ENCODE measurements around the gene B3GNT5.

Gene B3GNT5

GRCh38 chr3:183230826-183231225 is 22.2 kb upstream of the B3GNT5 start:
- DNase-seq, result no peak

GRCh38 chr3:183233966-183234365 is 19.1 kb upstream of the B3GNT5 start:
- peak in 1 of 2 experiments; percentile 28 for DNase-seq

- DNase-seq, result no peak
Observed at GRCh38 chr3:183239046-183239445, 14.0 kb upstream of the B3GNT5 start.

- DNase-seq, result no peak
Observed at GRCh38 chr3:183242431-183242830, 10.6 kb upstream of the B3GNT5 start.

- DNase-seq, result peak; percentile 89 to 93
Observed at GRCh38 chr3:183244219-183244618, 8.8 kb upstream of the B3GNT5 start.

GRCh38 chr3:183244981-183245476 is 8.0 kb upstream of the B3GNT5 start:
- DNase-seq, result peak in 1 of 2 experiments; percentile 39

- no peak for DNase-seq
Observed at GRCh38 chr3:183247011-183247589, 6.0 kb upstream of the B3GNT5 start.

GRCh38 chr3:183249006-183249718 is 3.9 kb upstream of the B3GNT5 start:
- peak; percentile 71 to 75 for DNase-seq

- DNase-seq, result no peak
Observed at GRCh38 chr3:183252118-183252782, 803 bp upstream of the B3GNT5 start.

GRCh38 chr3:183253528-183254486 is 754 bp downstream of the B3GNT5 start:
- peak in 1 of 2 experiments; percentile 26 for DNase-seq

GRCh38 chr3:183254487-183255347 is 1.7 kb downstream of the B3GNT5 start:
- DNase-seq, result peak; percentile 38 to 40

- no peak for DNase-seq
Observed at GRCh38 chr3:183255348-183255730, 2.3 kb downstream of the B3GNT5 start.

- no peak for DNase-seq
Observed at GRCh38 chr3:183259087-183259486, 6.0 kb downstream of the B3GNT5 start.

- DNase-seq, result peak in 1 of 2 experiments; percentile 38
Observed at GRCh38 chr3:183259621-183260020, 6.6 kb downstream of the B3GNT5 start.

GRCh38 chr3:183260167-183260904 is 7.3 kb downstream of the B3GNT5 start:
- peak; percentile 90 to 93 for DNase-seq

- DNase-seq, result no peak
Observed at GRCh38 chr3:183261151-183261724, 8.2 kb downstream of the B3GNT5 start.

GRCh38 chr3:183262875-183263378 is 9.9 kb downstream of the B3GNT5 start:
- DNase-seq, result no peak

GRCh38 chr3:183264268-183264667 is 11.2 kb downstream of the B3GNT5 start:
- peak in 1 of 2 experiments; percentile 21 for DNase-seq

GRCh38 chr3:183265157-183265642 is 12.1 kb downstream of the B3GNT5 start:
- DNase-seq, result peak; percentile 92

- DNase-seq, result no peak
Observed at GRCh38 chr3:183265834-183266417, 12.9 kb downstream of the B3GNT5 start.
